GM21390 (cell line): ENCODE data around the gene CCDC171.
"Not testable (repeated sequence)": the region's sequence is repeated elsewhere in the genome, so short reads cannot be mapped to it uniquely, and the experiment has no call there.

Experiments used
- ATAC-seq: cut with Tn5 transposase; IDR thresholded peaks from one replicate; pipeline ENCODE4 v1.9.1; 2021; ENCODE audit not compliant: unreplicated experiment

Gene CCDC171

DNA sequence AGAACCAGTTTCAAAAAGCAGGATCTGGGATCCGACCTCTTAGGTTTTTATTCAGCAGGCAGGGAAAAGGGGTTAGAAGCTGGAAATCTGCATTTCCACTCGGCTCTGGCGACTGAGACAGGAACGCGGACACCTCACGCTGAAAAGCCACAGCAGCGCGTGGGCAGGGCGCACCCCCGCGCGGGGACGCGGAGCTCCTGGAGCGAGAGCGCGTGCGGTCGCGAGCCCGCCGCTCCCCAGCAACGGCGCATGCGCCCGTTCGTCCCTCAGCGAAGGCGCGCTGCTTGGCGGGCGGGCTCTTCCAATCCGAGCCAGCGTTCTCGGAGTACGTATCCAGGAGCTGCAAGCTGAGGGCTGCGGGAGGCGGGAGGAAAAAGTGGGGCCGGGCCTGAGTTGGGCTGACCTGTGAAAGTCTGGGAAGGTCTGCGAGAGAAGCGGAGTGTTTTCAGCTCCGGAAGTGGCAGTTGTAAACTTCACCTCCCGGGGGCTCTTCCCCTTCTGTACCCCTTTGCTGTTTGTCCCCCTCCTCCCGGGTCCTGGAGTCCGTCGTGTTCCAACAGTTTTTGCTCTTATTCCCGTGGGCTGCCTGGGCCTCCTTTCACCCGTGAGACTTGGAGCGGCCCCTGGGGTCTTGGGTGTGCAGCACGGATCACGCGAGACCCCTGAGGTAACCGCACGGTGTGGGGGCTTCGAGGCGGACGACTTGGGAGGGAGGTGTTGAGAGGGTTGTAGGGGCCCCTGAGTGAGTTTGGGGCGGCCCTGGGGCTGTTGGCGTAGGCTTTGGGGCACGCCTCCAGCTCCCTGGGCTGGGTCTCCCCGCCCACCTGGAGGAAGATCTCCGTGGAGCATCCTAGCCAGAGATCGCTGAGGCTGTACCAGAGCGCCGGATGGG is at the start of gene CCDC171:
TSS of gene CCDC171 (plus strand) at position 408 of the 892 bp plus-strand sequence. CDS start 11,046 bp downstream, outside the sequence.
- ATAC-seq: peak; percentile 74

DNA sequence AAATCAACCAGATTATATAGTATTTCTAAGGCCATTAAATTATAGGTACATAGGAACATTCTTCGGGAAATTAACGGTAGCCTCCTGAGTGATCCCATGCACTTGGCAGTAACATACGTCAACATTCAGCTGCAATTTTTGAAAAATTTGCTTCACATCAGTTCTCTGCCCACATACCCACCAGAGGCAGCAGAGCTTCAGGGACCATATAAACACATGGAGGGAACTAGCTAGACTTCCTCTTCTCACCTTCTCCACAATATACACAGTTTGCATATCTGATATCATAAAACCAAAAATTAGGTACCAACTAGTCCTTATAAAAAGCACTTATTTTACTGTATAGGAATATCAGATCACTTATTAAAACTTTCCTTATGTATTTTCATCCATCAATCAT is 46.9 kb upstream of the CCDC171 start:
- ATAC-seq: no peak

DNA sequence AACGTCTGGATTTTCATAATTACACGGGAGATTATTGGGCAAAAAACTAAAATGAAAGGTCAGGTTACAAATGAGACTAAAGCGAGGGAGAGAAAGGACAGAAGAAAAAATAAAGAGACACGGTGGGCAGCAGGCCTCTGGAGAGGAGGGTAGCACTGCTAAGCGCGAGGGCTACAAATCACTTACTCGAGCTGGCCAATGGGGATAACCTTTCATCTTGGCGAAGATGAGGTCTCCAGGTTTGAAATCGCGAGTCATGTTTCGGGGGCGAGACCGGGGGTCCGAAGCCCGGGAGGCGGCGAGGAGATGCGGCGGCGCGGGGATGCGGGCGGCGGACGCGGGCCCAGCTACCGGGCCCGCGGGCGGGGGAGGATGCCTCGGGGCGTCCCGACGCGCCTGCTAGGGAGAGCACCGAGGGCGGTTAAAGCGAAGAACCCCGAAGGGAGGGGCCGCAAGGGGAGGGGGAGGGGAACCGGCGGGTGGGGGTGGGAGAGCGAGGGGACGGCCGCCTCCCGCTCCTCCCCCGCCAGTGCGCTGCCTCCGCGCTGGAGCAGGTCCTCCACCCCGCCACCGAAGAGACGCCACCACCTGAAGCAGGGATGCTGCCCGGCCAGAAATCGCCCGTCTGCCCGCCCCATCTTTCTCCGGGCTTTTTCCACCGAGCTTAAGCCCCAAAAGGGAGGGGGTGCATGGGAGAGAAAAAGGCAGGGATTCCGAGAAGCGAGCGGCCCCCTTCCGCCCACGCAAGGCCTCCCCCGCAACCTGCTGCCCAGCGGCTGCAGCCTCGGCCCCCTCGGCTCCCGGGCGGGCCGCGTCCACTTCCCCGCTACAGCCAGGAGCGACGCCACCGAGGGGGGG is 42.7 kb upstream of the CCDC171 start:
- peak; percentile 39 for ATAC-seq

DNA sequence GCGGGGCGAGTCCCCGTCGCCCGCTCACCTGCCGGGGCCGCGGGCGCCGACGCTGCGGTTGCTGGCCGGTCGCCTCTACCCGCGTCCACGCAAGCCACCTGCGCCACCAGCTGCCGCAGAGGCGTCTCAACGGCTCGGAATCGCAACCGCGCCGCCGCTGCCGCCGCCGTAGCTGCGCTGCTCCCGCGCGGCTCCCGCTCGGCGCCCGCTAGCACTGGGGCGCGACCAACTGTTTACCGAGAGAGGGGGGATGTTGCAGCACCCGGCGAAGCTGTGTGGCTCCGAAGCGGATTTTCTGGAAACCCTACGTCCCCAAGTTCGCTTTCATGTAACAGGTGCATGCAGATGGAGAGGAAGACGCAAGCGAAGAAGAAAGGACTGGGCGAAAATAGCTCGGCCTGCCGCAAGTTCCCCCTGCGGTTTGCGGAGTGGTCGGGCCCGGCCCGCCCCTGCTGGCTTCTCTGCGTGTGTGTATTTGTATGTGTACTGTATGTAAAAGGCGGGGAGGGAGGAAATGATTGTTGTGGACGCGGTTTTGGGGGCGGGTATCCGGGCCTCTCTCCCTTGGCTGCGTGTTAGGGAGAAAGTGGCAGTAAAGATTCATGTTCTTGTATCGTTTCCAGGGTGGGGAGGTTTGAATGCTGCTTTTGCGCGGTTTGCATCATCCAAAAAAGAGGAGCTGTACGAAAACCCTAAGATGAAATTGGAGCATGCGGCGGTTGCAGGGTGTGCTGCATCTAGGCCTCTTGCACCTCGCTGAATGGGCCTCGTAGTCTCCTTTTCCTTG is 41.9 kb upstream of the CCDC171 start, which contains the start of gene PSIP1:
TSS of gene PSIP1 (minus strand) at position 182 of the 787 bp plus-strand sequence. CDS start 782 bp downstream, outside the sequence.
- ATAC-seq: peak; percentile 78

DNA sequence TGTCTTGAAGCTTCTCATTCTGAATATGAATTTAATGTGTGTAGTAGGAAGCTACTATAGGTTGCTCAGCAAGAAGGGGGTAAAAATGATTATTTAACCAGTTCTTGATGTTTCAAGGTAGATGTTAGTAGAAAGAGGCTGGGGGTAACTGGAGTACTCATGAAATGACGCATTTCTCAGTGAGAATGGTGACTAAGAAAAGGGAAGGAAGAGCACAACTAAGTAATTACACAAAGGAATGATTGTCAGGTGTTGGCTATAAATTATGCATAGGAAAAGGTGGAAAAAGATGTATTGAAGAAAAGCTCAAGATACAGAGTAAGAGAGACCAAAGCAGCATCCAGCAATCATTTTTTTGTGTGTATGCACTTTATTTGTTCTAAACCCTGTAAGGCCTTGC is 40.6 kb upstream of the CCDC171 start:
- ATAC-seq: no peak

DNA sequence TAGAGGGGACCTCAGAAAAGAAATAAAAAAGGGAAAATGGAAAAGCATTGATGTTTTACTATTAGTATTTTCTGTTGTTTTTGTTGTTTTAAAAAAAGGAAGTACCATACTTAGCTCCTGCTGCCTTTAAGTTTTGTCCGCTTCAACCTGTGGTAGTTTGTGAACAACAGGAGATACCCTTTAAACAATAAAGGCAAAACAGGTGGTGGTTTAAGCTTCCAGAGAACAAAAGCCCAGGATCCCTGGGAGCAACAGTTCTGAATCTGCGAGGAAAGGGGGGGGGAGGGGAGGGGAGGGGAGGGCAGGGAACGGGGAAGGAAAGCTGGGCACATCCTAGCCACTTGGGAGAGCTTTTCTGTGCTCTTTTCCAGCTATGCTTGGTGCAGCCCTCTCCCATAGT is 40.0 kb upstream of the CCDC171 start:
- no peak for ATAC-seq

DNA sequence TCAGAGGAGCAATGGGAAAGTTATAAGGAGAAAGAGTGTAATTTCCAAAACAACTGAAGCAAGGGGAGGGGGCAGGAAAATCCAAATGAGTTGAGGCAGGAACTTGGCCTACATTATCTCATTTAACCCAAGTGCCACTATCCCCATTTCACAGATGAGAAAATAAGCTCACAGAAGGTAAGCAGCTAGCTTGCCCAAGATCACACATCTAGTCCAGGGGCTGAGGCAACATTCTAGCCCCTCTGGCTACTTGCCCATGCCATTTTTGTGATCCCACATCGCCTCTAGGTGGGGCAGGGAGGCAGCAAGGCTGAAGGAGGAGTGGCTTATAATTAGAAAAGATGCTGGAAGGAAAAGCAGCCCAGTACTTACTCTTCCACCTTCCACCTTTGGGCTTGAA is 39.5 kb upstream of the CCDC171 start:
- ATAC-seq: no peak

DNA sequence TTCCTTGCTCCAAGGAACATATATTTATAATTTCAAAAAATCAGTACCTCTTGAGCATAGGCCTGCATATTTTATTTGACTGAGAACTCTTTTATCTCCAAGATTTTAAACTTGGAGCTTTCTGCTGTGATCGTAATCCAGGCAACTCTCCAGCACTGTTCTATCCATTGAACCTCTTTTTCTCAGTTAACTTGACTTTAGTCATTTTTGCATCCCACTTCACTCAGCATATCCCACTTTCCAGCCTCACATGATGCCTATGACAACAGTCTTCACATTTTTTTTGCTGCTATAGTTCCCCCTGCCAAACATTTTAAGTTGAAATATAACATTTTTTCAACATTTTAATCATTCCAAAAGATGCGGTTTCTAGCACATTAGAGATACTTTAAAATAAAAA is 33.0 kb upstream of the CCDC171 start:
- ATAC-seq: no peak

DNA sequence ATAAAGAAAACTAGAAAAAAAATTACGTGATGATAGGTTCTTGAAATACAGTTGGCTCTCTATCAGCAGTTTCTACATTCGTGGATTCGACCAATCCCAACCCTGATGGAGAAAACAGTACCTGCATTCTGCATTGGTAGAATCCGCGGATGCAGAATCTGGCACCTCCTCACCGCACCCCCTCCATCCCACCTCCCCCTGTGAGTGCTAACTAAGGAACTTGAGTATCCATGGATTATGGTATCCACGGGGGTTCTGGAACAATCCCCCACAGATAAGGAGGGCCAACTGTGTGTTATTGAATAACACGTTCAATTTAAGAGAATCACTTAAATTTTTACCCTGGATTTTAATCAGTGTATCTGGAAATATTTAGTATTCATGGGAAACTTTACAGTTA is 31.6 kb upstream of the CCDC171 start:
- no peak for ATAC-seq

DNA sequence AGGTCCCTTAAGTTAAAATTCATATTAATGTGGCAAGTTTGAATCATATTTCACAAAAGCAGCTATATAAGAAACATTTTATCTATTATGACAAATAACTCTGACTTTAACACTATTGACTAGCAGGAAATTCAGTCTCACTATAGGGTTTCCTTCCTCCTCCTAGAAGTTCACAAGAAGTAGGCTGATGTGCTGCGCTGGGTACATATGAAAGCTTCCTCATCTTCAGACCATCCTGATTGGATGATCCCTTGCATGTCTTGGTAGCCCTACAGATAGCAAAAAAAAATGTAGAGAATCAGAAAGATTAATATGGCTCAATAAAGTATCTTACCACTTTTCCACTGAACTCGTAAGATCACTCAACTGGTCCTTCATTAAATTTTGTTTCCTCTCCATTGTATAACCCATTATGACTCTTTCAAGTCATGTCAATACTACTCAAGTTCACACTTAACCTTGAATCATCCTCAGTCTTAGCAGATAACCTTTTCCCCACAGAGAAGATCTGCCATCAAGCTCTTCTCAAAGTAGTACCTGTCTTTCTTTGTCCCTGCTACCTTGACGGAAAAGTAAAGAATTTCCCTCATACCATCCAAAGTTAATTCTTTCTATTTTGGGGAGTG is 30.6 kb upstream of the CCDC171 start:
- no peak for ATAC-seq

DNA sequence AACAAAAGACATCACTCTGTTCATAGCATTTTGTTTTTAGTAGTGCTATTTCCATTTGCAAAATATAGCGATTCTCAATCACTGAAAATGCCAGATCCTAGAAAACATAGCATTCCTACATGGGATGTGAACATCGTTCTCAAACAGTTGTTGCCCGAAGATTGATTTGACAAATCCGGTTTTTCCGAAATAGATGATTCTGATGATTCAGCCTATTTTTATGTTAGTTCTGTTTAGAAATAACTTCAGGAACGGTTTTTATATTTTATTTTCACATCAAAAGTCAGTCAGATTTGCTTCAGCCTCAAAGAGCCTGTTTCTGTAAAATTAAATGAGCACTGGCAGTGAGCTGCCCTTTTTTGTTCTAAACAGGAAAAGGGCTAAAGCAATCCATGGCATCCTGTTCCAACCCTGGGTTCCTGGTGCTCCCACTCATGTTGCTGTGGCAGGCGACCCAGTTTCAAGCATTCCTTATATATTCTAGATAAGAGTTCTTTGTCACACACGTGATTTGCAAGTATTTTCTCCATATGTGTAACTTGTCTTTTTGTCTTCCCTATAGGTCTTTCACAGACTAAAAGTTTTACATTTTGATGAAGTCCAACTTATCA is 27.9 kb upstream of the CCDC171 start:
- no peak for ATAC-seq

DNA sequence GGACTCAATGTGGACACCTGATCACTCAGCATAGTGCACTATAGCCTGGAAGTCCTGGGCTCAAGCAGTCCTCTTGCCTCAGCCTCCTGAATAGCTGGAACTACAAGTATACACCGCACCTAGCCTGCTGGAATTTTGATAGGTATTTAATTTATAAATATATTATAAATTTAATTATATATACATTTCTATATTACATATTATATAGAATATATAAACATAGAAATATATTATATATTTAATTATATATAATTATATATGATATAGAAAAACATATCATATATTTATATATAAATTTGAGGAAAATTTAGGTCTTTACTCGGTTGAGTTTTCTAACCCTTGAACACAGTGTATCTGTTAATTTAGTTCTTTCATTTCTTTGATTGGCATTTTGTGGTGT is 26.9 kb upstream of the CCDC171 start:
- ATAC-seq: no peak

DNA sequence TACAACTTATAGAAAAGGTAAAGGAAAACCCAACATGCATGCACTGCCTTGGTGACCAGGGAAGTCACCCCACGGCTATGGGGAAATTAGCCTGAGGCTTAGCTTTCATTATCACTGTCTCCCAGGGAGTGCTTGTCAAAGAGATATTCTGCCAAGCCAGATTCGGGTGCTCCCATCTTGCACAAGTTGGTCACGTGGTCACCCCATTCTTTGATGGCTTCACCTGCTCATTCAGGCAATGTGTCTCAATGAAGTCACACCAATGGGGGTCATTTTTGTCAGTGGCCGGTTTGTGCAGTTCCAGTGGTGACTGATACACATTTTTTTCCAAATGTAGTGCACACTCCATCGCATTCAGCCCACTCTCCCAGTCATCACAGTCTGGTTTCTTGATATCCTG is 25.8 kb upstream of the CCDC171 start:
- ATAC-seq: not testable (repeated sequence)

DNA sequence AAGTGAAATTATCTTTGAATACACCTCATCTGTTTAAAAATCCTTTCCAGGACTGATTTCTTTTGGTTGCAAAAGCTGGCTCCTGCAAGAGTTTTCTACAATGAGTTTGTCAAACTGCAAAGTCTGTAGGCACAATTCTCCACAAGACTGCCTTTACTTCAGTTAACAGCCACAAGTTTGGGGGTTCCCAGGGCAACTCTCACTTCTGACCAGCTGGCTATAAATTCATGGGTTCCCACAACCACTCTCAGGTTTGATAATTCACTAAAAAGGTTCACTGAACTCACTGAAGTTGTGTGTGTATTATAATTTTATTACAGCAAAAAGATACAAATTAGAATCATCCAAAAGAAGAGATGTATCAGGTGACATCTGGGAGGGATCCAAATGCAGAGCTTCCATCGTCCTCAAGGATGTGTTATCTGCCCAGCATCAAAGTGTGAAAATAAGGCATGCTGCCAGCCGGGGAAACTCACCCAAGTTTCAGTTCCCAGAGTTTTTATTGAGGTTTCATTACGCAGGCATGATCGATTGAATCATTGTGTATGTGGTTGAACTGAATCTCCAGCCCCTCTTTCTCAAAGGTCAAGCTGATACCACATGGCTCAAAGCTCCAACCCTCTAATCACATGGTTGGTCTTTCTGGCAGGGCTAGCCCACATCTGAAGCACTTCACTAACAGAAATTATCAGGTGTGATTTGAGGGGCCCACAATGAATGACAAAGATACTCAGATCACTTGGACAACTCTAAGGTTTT is 23.1 kb upstream of the CCDC171 start:
- ATAC-seq: peak; percentile 79

DNA sequence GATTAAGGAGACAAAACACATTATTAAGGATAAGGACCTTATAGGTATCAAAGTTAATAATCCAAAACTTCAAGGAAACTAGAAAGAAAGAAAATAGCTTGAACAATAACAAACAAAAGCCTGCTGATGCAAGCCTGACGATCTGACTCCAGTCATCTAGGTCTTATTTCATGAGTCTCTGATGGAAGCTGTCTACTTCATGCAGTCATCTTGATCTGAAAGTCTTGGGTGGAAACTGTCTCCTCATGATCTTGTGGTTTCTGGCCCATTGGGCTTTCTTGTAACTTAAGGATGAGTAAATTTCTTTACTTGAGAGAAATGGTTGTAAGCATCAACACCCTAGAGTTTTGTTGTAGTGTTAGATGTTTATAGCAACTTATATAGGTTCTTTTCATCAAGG is 21.5 kb upstream of the CCDC171 start:
- ATAC-seq: no peak

DNA sequence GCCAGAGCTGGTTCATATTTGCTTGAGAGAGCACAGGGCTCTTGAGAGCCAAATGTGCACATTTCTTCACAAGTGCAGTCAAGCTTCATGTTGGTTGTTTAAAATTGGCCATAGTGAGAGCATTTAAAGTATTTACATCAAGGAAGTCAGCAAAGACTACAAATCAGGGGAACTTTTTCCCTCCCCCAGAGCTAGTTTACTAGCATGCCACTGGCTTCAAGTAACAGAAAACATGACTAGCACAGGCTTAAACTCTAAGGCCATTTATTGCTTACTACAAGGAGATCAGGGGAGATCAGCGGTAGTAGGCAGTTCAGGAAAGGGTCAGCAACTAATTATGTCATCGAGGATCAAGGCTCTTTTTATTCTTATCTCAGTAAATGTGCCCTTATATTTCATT is 11.0 kb upstream of the CCDC171 start:
- ATAC-seq: no peak

DNA sequence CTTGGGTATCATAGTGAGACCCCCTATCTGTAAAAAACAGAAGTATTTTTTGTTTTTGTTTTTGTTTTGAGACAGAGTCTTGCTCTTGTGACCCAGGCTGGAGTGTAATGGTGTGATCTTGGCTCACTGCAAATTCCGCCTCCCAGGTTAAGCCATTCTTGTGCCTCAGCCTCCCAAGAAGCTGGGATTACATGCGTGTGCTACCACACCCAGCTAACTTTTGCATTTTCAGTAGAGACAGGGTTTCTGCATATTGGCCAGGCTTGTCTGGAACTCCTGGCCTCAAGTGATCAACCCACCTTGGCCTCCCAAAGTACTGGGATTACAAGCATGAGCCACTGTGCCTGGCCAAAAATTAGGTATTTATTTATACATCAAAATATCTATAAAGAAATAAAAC is 10.2 kb upstream of the CCDC171 start:
- ATAC-seq: no peak

DNA sequence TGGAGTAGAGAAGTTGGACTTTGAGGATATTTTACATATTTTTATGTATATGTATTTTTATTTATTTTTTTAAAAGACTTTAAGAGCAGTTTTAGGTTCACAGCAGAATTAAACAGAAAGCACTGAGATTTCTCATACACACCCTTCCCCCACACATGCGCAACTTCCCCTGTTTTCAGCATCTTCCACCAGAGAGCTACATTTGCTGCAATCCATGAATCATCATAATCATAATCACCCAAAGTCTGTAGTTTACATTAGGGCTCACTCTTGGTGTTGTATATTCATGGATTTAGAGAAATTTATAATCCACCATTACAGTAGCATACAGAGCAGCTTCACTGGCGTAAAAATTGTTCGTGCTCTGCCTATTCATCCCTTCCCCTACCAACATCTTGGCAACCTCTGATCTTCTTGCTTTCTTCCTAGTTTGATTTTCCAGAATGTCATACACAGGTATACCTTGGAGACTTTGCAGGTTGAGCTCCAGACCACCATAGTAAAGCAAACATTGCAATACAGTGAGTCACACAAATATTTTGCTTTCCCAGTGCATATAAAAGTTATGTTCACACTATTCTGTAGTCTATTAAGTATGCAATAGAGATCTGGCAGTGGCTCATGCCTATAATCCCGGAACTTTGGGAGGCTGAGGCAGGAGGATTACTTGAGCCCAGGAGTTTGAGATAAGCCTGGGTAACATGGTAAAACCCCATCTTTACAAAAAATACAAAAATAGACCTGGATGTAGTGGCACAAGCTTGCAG is 9.6 kb upstream of the CCDC171 start:
- ATAC-seq: no peak

DNA sequence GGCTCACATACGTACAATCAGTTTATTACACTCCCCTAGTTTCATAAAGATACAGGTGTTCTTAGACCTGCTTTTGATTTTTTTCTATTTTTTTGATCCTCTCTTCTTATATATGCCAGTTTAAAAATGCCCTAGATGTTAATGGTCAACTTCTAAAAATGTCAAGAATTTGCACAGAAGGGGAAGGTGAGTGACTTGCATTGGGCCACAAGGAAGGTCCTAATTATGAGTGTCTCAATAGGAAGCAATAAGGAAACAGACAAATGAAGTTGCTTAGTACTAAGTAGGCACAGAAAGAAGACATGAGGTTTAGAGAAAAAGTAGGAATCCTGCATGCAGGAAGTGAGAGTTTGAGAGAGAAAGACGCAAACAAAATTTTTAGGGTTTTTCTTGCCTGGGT is 3.2 kb upstream of the CCDC171 start:
- ATAC-seq: no peak
